Measurements from ENCODE around the gene STAMBP.

The STAMBP gene

DNA sequence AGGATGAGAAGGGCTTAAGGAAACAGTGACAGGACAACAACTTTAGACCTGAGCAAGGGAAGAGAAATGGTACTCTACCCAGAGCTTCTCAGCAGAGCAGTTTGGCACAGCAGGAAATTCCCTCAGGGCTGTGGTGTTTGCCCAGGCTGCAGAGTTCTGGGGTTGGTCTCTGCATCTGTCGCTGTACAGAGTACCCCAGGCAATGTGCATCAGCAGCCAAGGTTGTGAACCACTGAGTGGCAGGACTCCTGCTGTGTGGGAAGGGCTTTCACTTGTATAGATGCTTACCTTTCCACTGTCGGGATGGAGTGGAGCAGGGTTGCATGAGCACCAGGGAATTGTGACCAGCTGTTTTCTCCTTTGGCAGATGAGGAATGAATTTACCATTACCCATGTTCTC is 21.2 kb downstream of the STAMBP start:
- DNase-seq (ENCODE audit: insufficient read length, low spot score) (no peak), FAIRE-seq (no peak)
- TF ChIP-seq SPI1 (IDR thresholded peaks at IDR 0.05; ENCODE audit: low read depth, low read length) (no peak), TAF1 (IDR thresholded peaks at IDR 0.05; ENCODE audit: low read depth, low read length) (no peak), PAX5 (IDR thresholded peaks at IDR 0.05; ENCODE audit: insufficient read depth, low read length, severe bottlenecking) (no peak), POU2F2 (IDR thresholded peaks at IDR 0.05; ENCODE audit: low read depth, low read length) (no peak), POLR2AphosphoS5 (IDR thresholded peaks at IDR 0.05; ENCODE audit: low read depth, low read length) (no peak), POLR2A (IDR thresholded peaks at IDR 0.05; ENCODE audit: low read depth, low read length) (no peak)

GRCh38 chr2:73851274-73851673 is 22.5 kb downstream of the STAMBP start:
- no peak for DNase-seq (ENCODE audit: insufficient read length, low spot score)
- no peak for TF ChIP-seq POLR2A (IDR thresholded peaks at IDR 0.05; ENCODE audit: low read depth, low read length)
- TF ChIP-seq TAF1 (IDR thresholded peaks at IDR 0.05; ENCODE audit: low read depth, low read length): no peak
- TF ChIP-seq POU2F2 (IDR thresholded peaks at IDR 0.05; ENCODE audit: low read depth, low read length): no peak
- TF ChIP-seq PAX5 (IDR thresholded peaks at IDR 0.05; ENCODE audit: insufficient read depth, low read length, severe bottlenecking): no peak
- no peak for TF ChIP-seq POLR2AphosphoS5 (IDR thresholded peaks at IDR 0.05; ENCODE audit: low read depth, low read length)
- no peak for TF ChIP-seq SPI1 (IDR thresholded peaks at IDR 0.05; ENCODE audit: low read depth, low read length)
- no peak for FAIRE-seq

GRCh38 chr2:73852020-73852419 is 23.3 kb downstream of the STAMBP start:
- FAIRE-seq (no peak), DNase-seq (ENCODE audit: insufficient read length, low spot score) (no peak)
- TF ChIP-seq POLR2AphosphoS5 (IDR thresholded peaks at IDR 0.05; ENCODE audit: low read depth, low read length) (no peak), SPI1 (IDR thresholded peaks at IDR 0.05; ENCODE audit: low read depth, low read length) (no peak), PAX5 (IDR thresholded peaks at IDR 0.05; ENCODE audit: insufficient read depth, low read length, severe bottlenecking) (no peak), POLR2A (IDR thresholded peaks at IDR 0.05; ENCODE audit: low read depth, low read length) (no peak), POU2F2 (IDR thresholded peaks at IDR 0.05; ENCODE audit: low read depth, low read length) (no peak), TAF1 (IDR thresholded peaks at IDR 0.05; ENCODE audit: low read depth, low read length) (no peak)

DNA sequence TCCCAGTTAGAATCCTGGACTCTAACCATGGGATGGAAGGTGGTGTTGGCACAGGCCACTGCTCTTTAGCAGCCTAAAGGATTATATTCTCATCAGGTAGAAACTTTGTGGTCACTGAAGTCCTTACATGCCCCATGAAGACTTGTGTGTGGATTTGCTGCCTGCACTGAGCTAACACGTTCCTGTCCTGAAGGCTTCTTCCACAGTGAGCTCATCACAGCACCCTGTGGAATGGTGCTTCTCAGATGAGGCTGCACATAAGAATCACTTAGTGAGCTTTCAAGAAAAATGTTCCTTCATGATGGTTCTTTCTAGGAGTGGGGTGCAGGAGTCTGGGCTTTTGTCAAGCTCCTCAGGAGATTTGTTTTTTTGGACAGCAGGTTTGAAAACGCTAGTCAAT is 26.8 kb downstream of the STAMBP start:
- FAIRE-seq: no peak
- DNase-seq (ENCODE audit: insufficient read length, low spot score): no peak
- TF ChIP-seq PAX5 (IDR thresholded peaks at IDR 0.05; ENCODE audit: insufficient read depth, low read length, severe bottlenecking) (no peak), POLR2AphosphoS5 (IDR thresholded peaks at IDR 0.05; ENCODE audit: low read depth, low read length) (no peak), POU2F2 (IDR thresholded peaks at IDR 0.05; ENCODE audit: low read depth, low read length) (no peak), TAF1 (IDR thresholded peaks at IDR 0.05; ENCODE audit: low read depth, low read length) (no peak), POLR2A (IDR thresholded peaks at IDR 0.05; ENCODE audit: low read depth, low read length) (no peak), SPI1 (IDR thresholded peaks at IDR 0.05; ENCODE audit: low read depth, low read length) (no peak)

GRCh38 chr2:73856214-73856613 is 27.5 kb downstream of the STAMBP start:
- FAIRE-seq: no peak
- no peak for DNase-seq (ENCODE audit: insufficient read length, low spot score)
- TF ChIP-seq SPI1 (IDR thresholded peaks at IDR 0.05; ENCODE audit: low read depth, low read length) (no peak), POLR2AphosphoS5 (IDR thresholded peaks at IDR 0.05; ENCODE audit: low read depth, low read length) (no peak), TAF1 (IDR thresholded peaks at IDR 0.05; ENCODE audit: low read depth, low read length) (no peak), POU2F2 (IDR thresholded peaks at IDR 0.05; ENCODE audit: low read depth, low read length) (no peak), POLR2A (IDR thresholded peaks at IDR 0.05; ENCODE audit: low read depth, low read length) (no peak), PAX5 (IDR thresholded peaks at IDR 0.05; ENCODE audit: insufficient read depth, low read length, severe bottlenecking) (no peak)

DNA sequence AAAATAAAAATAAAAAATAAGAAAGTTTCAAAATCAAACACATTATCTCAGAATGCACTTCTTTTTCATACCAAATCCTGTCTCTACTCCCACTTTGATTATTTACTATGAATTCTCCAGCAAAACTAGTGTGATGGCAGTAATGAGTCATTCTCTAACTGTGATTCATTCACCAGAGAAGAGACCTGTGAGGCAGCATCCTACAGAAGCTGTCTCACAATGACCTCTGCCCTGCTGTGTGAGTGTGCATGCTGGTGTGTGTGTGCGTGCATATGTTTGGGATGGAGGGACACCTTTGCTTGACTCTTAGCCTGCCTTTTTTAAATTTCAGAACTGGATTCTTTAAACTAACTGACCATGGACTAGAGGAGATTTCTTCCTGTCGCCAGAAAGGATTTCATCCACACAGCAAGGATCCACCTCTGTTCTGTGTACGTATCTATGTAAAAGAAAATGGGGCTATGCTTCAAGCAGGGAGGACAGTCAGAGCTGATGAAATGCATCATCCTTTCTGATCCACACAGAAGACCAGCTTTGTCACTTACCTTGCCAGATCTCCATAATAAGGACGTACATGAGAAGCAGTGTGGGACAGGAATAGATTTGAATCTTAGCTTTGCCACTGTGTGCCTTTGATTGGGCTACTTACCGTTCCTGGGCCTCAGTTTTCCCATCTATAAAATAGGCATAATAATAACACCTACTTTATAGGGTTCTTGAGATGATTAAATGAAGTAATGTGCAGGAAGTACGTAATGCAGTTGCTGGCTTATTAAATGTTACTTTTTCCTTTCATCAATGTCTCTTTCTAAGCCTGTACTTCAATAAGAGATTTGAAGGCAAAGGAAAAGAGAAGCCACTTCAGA is 31.2 kb downstream of the STAMBP start:
- DNase-seq (ENCODE audit: insufficient read length, low spot score) (no peak), FAIRE-seq (no peak)
- TF ChIP-seq TAF1 (IDR thresholded peaks at IDR 0.05; ENCODE audit: low read depth, low read length) (no peak), POLR2A (IDR thresholded peaks at IDR 0.05; ENCODE audit: low read depth, low read length) (no peak), PAX5 (IDR thresholded peaks at IDR 0.05; ENCODE audit: insufficient read depth, low read length, severe bottlenecking) (no peak), SPI1 (IDR thresholded peaks at IDR 0.05; ENCODE audit: low read depth, low read length) (no peak), POLR2AphosphoS5 (IDR thresholded peaks at IDR 0.05; ENCODE audit: low read depth, low read length) (no peak), POU2F2 (IDR thresholded peaks at IDR 0.05; ENCODE audit: low read depth, low read length) (no peak)

DNA sequence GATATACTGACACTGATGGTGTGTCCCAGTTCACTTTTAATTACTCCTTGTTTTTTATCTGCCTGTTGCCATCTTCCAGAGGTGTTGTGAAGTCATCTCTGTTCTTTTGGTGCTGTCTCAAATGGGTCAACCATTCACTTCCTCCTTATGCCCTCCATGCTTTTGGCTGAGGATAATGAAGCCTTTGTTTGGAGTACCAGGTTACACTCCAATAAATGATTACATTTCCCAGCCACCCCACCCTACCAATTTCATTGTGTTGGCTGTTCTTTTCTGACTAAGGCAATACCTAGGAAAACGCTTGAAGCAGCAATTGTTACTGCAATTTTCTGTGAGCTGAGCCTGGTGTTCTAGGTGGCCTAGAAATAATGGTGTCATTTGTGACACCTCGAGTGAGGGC is 34.2 kb downstream of the STAMBP start:
- FAIRE-seq (no peak), DNase-seq (ENCODE audit: insufficient read length, low spot score) (no peak)
- TF ChIP-seq POLR2AphosphoS5 (IDR thresholded peaks at IDR 0.05; ENCODE audit: low read depth, low read length) (no peak), POLR2A (IDR thresholded peaks at IDR 0.05; ENCODE audit: low read depth, low read length) (no peak), PAX5 (IDR thresholded peaks at IDR 0.05; ENCODE audit: insufficient read depth, low read length, severe bottlenecking) (no peak), POU2F2 (IDR thresholded peaks at IDR 0.05; ENCODE audit: low read depth, low read length) (no peak), SPI1 (IDR thresholded peaks at IDR 0.05; ENCODE audit: low read depth, low read length) (no peak), TAF1 (IDR thresholded peaks at IDR 0.05; ENCODE audit: low read depth, low read length) (no peak)

DNA sequence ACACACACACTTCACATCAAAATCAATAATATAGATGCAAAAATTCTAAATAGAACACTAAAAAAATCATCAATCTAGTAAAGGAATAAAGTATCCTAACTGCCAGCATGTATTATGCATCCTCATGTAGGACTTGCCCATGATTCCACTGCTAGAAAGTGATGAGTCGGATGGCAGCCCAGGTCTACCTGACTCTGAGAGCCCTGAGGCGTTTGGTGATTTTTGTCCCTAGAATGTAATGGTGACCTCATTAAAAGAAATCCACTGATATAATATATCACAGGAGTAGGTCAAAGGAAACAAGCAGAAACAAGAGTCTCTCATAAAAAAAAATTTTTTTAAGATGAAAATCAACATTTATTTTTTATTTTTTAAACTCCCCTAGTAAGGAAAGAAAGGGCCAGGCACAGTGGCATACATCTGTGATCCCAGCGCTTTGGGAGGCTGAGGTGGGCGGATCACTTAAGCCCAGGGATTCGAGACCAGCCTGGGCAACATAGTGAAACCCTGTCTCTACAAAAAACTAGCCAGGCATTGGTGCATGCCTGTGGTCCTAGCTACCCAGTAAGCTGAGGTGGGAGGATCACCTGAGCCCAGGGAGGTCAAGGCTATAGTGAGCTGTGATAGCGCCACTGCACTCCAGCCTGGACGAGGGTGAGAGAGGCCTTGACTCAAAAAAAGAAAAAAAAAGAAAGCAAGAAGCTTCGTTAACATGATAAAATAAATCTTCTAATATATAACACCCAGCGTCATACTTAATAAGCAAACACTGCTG is 39.6 kb downstream of the STAMBP start:
- FAIRE-seq (no peak), DNase-seq (ENCODE audit: insufficient read length, low spot score) (no peak)
- TF ChIP-seq TAF1 (IDR thresholded peaks at IDR 0.05; ENCODE audit: low read depth, low read length) (no peak), POLR2AphosphoS5 (IDR thresholded peaks at IDR 0.05; ENCODE audit: low read depth, low read length) (no peak), PAX5 (IDR thresholded peaks at IDR 0.05; ENCODE audit: insufficient read depth, low read length, severe bottlenecking) (no peak), POLR2A (IDR thresholded peaks at IDR 0.05; ENCODE audit: low read depth, low read length) (no peak), POU2F2 (IDR thresholded peaks at IDR 0.05; ENCODE audit: low read depth, low read length) (no peak)

- no peak for DNase-seq (ENCODE audit: insufficient read length, low spot score)
- no peak for TF ChIP-seq POU2F2 (IDR thresholded peaks at IDR 0.05; ENCODE audit: low read depth, low read length)
- TF ChIP-seq PAX5 (IDR thresholded peaks at IDR 0.05; ENCODE audit: insufficient read depth, low read length, severe bottlenecking): no peak
- TF ChIP-seq TAF1 (IDR thresholded peaks at IDR 0.05; ENCODE audit: low read depth, low read length): no peak
- no peak for TF ChIP-seq POLR2AphosphoS5 (IDR thresholded peaks at IDR 0.05; ENCODE audit: low read depth, low read length)
- TF ChIP-seq POLR2A (IDR thresholded peaks at IDR 0.05; ENCODE audit: low read depth, low read length): no peak
- TF ChIP-seq SPI1 (IDR thresholded peaks at IDR 0.05; ENCODE audit: low read depth, low read length): no peak
- FAIRE-seq: no peak
Observed at GRCh38 chr2:73870084-73870483, 41.3 kb downstream of the STAMBP start.

Measured in GM12891 (cell line).